Measurements from ENCODE around the gene PDCD5. TPM values are rescaled to one million over a fixed set of nuclear protein-coding genes. Genes with fewer than 3 reads are reported as not detected.

The PDCD5 gene
- total and polyA plus RNA-seq, 2 of the 4 experiments (the other 2 are of a cell fraction): 30.6 to 74.1 TPM

GRCh38 chr19:32619051-32619685 lies 38.2 kb downstream of the PDCD5 start:
- Histone ChIP-seq H4K20me1 (ENCODE audit: insufficient read depth, low read length) (no peaks in the 10 kb centered on the region), H3K9me1 (ENCODE audit: insufficient read depth, low read length) (no peaks in the 10 kb centered on the region), H4K91ac (ENCODE audit: insufficient read depth, low read depth, low read length) (no peak overlapping the region), H3K27me3 (ENCODE audit: control insufficient read depth, insufficient read depth, low read length) (no peaks in the 10 kb centered on the region), H2BK15ac (ENCODE audit: low read depth, low read length) (no peak overlapping the region), H2AK5ac (ENCODE audit: low read depth, low read length) (no peak overlapping the region), H2BK20ac (ENCODE audit: low read depth, low read length) (no peak overlapping the region), H2AFZ (replicated peaks; ENCODE audit: low read length, poor library complexity) (no peak overlapping the region), H2BK5ac (ENCODE audit: low read depth, low read length, poor library complexity, severe bottlenecking) (no peak overlapping the region), H3K4ac (ENCODE audit: low read depth, low read length) (no peak overlapping the region), H3K4me1 (ENCODE audit: control insufficient read depth, insufficient read depth, low read length) (no peaks in the 10 kb centered on the region), H4K8ac (ENCODE audit: low read depth in 2 of 2, low read length in 2 of 2) (no peak overlapping the region), H3K36me3 (ENCODE audit: control insufficient read depth, insufficient read depth, low read length) (peaks cover 59% of the 10 kb centered on the region), H3K9me3 (ENCODE audit: control insufficient read depth, insufficient read depth, low read length) (no peaks in the 10 kb centered on the region), H3K27ac (ENCODE audit: insufficient read depth, low read length) (no peak overlapping the region), H3K9ac (ENCODE audit: low read depth, low read length) (no peak overlapping the region), H2BK120ac (ENCODE audit: low read depth, low read length) (no peak overlapping the region), H3K18ac (ENCODE audit: low read depth, low read length) (no peak overlapping the region), H3K56ac (ENCODE audit: extremely low read depth, insufficient read depth, low read length) (no peak overlapping the region), H3K23ac (ENCODE audit: low read depth, low read length) (no peak overlapping the region), H3K4me2 (ENCODE audit: low read depth, low read length) (no peak overlapping the region), H3K4me3 (ENCODE audit: insufficient read depth, low read depth, low read length) (no peak overlapping the region), H2AK9ac (replicated peaks; ENCODE audit: low read depth, low read length, poor library complexity) (no peak overlapping the region), H4K5ac (ENCODE audit: low read depth, low read length) (no peak overlapping the region), H3K79me1 (ENCODE audit: low read depth in 1 of 2, low read length in 2 of 2) (no peaks in the 10 kb centered on the region), H3K14ac (replicated peaks; ENCODE audit: low read depth, low read length) (no peak overlapping the region)
- in situ Hi-C loops (cut with MboI; ENCODE audit: low sequenced_read_pairs) (no loop called here), intact Hi-C loops (cut with micrococcal nuclease) (no loop called here), dilution Hi-C loops (cut with HindIII; ENCODE audit: low sequenced_read_pairs, unreplicated experiment) (no loop called here)
- ATAC-seq (ENCODE audit: low read depth): no peak
- WGBS, 2 experiments (ENCODE audit: extremely low coverage in 2 of 2, insufficient read length in 1 of 2): 97% methylated on average over 9 of the region's 23 CpGs; no CpG with 5 or more reads in 1 of the 2 experiments
- no TSS peak for BruUV-seq (replicated peaks)
- CTCF ChIA-PET: no interaction called here
- POLR2A ChIA-PET (ENCODE audit: unreplicated experiment): no interaction called here
- TF ChIP-seq MAFK (IDR thresholded peaks at IDR 0.05; ENCODE audit: low read depth, low read length): no peak
- no peak for TF ChIP-seq CEBPB (IDR thresholded peaks at IDR 0.05; ENCODE audit: low read depth, low read length)
- TF ChIP-seq USF2 (IDR thresholded peaks at IDR 0.05; ENCODE audit: low read depth, low read length): no peak
- TF ChIP-seq RAD21 (IDR thresholded peaks at IDR 0.05; ENCODE audit: low read length): no peak
- no peak for TF ChIP-seq MAZ (IDR thresholded peaks at IDR 0.05; ENCODE audit: borderline replicate concordance, low read depth, low read length)
- no peak for TF ChIP-seq ELK1 (IDR thresholded peaks at IDR 0.05; ENCODE audit: borderline replicate concordance, low read depth, low read length)
- TF ChIP-seq CHD1 (IDR thresholded peaks at IDR 0.05; ENCODE audit: low read depth, low read length): no peak
- DNase-seq: no peak
